SK-N-SH treated with all-trans-retinoic acid at 6 μM for 48 hours (cell line): ENCODE data around the gene EMB.
"Not testable (repeated sequence)": the region's sequence is repeated elsewhere in the genome, so short reads cannot be mapped to it uniquely, and the experiment has no call there.

ENCODE experiments used
- ATAC-seq: fragments of 200-7000 bp; cut with Tn5 transposase; 3 replicates; pipeline ENCODE4 v1.9.1; 2020; ENCODE audit warnings: mild to moderate bottlenecking, moderate library complexity
- ARNTL ChIP-seq: fragments of 450-650 bp; formaldehyde crosslinking; IDR thresholded peaks from 2 replicates; pipeline ENCODE4 v1.5.0; 2020; ENCODE audit warnings: low read depth, mild to moderate bottlenecking, moderate library complexity, borderline replicate concordance
- BACH2 ChIP-seq: fragments of 250-450 bp; sonication (Bioruptor Pico); IDR thresholded peaks from 2 replicates; pipeline ENCODE4 v1.9.0; 2021; ENCODE audit warnings: mild to moderate bottlenecking, borderline replicate concordance
- CREB5 ChIP-seq: fragments of 250-450 bp; sonication (Bioruptor Pico); IDR thresholded peaks from 2 replicates; pipeline ENCODE4 v1.5.1; 2020; ENCODE audit warnings: low read depth, mild to moderate bottlenecking, moderate library complexity
- CSDC2 ChIP-seq: fragments of 250-450 bp; sonication (Bioruptor Pico); IDR thresholded peaks from 2 replicates; pipeline ENCODE4 v1.5.0; 2020; ENCODE audit warnings: mild to moderate bottlenecking, moderate library complexity
- CSRNP3 ChIP-seq: fragments of 250-450 bp; sonication (Bioruptor Pico); IDR thresholded peaks from 2 replicates; pipeline ENCODE4 v1.5.1; 2021; ENCODE audit warnings: mild to moderate bottlenecking, moderate library complexity
- ESRRG ChIP-seq: fragments of 250-450 bp; sonication (Bioruptor Pico); IDR thresholded peaks from 2 replicates; pipeline ENCODE4 v1.6.1; 2021; ENCODE audit warnings: mild to moderate bottlenecking
- GLIS3 ChIP-seq: fragments of 250-450 bp; sonication (Bioruptor Pico); IDR thresholded peaks from 2 replicates; pipeline ENCODE4 v1.5.0; 2020; ENCODE audit warnings: mild to moderate bottlenecking, moderate library complexity
- ISL1 ChIP-seq: fragments of 250-450 bp; sonication (Bioruptor Pico); IDR thresholded peaks from 2 replicates; pipeline ENCODE4 v2.1.2; 2022; ENCODE audit warnings: mild to moderate bottlenecking, moderate library complexity
- OSR1 ChIP-seq: fragments of 250-450 bp; sonication (Bioruptor Pico); IDR thresholded peaks from 2 replicates; pipeline ENCODE4 v1.8.0; 2022; ENCODE audit warnings: moderate library complexity, mild to moderate bottlenecking, inconsistent platforms
- PATZ1 ChIP-seq: fragments of 250-450 bp; sonication (Bioruptor Pico); IDR thresholded peaks from 2 replicates; pipeline ENCODE4 v1.8.0; 2020; ENCODE audit warnings: mild to moderate bottlenecking, moderate library complexity, borderline replicate concordance
- POU6F1 ChIP-seq: fragments of 250-450 bp; sonication (Bioruptor Pico); IDR thresholded peaks from 2 replicates; pipeline ENCODE4 v1.8.0; 2021; ENCODE audit warnings: low read depth, mild to moderate bottlenecking, moderate library complexity, borderline replicate concordance
- PPARA ChIP-seq: fragments of 250-450 bp; sonication (Bioruptor Pico); IDR thresholded peaks from 2 replicates; pipeline ENCODE4 v1.5.0; 2020; ENCODE audit warnings: mild to moderate bottlenecking, borderline replicate concordance
- RARB ChIP-seq: fragments of 250-450 bp; sonication (Bioruptor Pico); IDR thresholded peaks from 2 replicates; pipeline ENCODE4 v1.8.0; 2021; ENCODE audit warnings: mild to moderate bottlenecking, moderate library complexity
- SNAI2 ChIP-seq: fragments of 250-450 bp; sonication (Bioruptor Pico); IDR thresholded peaks from 2 replicates; pipeline ENCODE4 v1.5.0; 2020; ENCODE audit warnings: mild to moderate bottlenecking, moderate library complexity
- TCF4 ChIP-seq: fragments of 250-450 bp; sonication (Bioruptor Pico); IDR thresholded peaks from 2 replicates; pipeline ENCODE4 v1.8.0; 2021; ENCODE audit warnings: mild to moderate bottlenecking, moderate library complexity, borderline replicate concordance
- TOX ChIP-seq: fragments of 250-450 bp; sonication (Bioruptor Pico); IDR thresholded peaks from 2 replicates; pipeline ENCODE4 v1.8.0; 2021; ENCODE audit warnings: mild to moderate bottlenecking, moderate library complexity, borderline replicate concordance
- TSHZ2 ChIP-seq: fragments of 250-450 bp; sonication (Bioruptor Pico); IDR thresholded peaks from 2 replicates; pipeline ENCODE4 v1.5.0; 2020; ENCODE audit warnings: mild to moderate bottlenecking, moderate library complexity
- ZC3H10 ChIP-seq: fragments of 250-450 bp; sonication (Bioruptor Pico); IDR thresholded peaks from 2 replicates; pipeline ENCODE4 v1.5.1; 2021; ENCODE audit warnings: mild to moderate bottlenecking, moderate library complexity
- ZFP3 ChIP-seq: fragments of 250-450 bp; sonication (Bioruptor Pico); IDR thresholded peaks from 2 replicates; pipeline ENCODE4 v1.5.0; 2020; ENCODE audit warnings: mild to moderate bottlenecking, moderate library complexity
- ZFP30 ChIP-seq: fragments of 450-650 bp; formaldehyde crosslinking; IDR thresholded peaks from 2 replicates; pipeline ENCODE4 v1.5.0; 2022; ENCODE audit warnings: mild to moderate bottlenecking, moderate library complexity
- ZNF565 ChIP-seq: fragments of 450-650 bp; formaldehyde crosslinking; conservative IDR thresholded peaks from 2 replicates; pipeline ENCODE4 v1.5.0; 2020; ENCODE audit warnings: low read depth, mild to moderate bottlenecking, moderate library complexity
- ZNF70 ChIP-seq: fragments of 450-650 bp; formaldehyde crosslinking; IDR thresholded peaks from 2 replicates; pipeline ENCODE4 v1.5.0; 2020; ENCODE audit warnings: mild to moderate bottlenecking, moderate library complexity
- ZNF8 ChIP-seq: fragments of 450-650 bp; formaldehyde crosslinking; IDR thresholded peaks from 2 replicates; pipeline ENCODE4 v1.5.0; 2020; ENCODE audit warnings: mild to moderate bottlenecking, moderate library complexity

Gene EMB

GRCh38 chr5:50463726-50464125, 22.6 kb upstream of the EMB start:
- TF ChIP-seq TOX (no peak), ZFP30 (CRISPR knock-in tag) (no peak), PPARA (CRISPR knock-in tag) (no peak), CREB5 (CRISPR knock-in tag) (no peak), RARB (CRISPR knock-in tag) (no peak), TSHZ2 (CRISPR knock-in tag) (no peak), SNAI2 (CRISPR knock-in tag) (no peak), ESRRG (no peak), CSRNP3 (CRISPR knock-in tag) (no peak), ARNTL (CRISPR knock-in tag) (no peak), ZNF565 (no peak), ZC3H10 (CRISPR knock-in tag) (no peak), GLIS3 (CRISPR knock-in tag) (no peak), PATZ1 (CRISPR knock-in tag) (no peak), OSR1 (CRISPR knock-in tag) (no peak), ISL1 (CRISPR knock-in tag) (no peak)
- ATAC-seq, result no peak

- TF ChIP-seq ZFP3 (CRISPR knock-in tag), result no peak
- no peak for TF ChIP-seq ESRRG
- TF ChIP-seq CSDC2 (CRISPR knock-in tag), result no peak
- TF ChIP-seq GLIS3 (CRISPR knock-in tag), result no peak
- no peak for TF ChIP-seq ZNF8
- no peak for TF ChIP-seq TOX
- no peak for TF ChIP-seq CREB5 (CRISPR knock-in tag)
- no peak for TF ChIP-seq BACH2 (CRISPR knock-in tag)
- no peak for TF ChIP-seq ZC3H10 (CRISPR knock-in tag)
- no peak for TF ChIP-seq SNAI2 (CRISPR knock-in tag)
- TF ChIP-seq PATZ1 (CRISPR knock-in tag), result no peak
- TF ChIP-seq TSHZ2 (CRISPR knock-in tag), result no peak
- TF ChIP-seq POU6F1 (CRISPR knock-in tag), result no peak
- TF ChIP-seq RARB (CRISPR knock-in tag), result no peak
- no peak for TF ChIP-seq TCF4
- TF ChIP-seq OSR1 (CRISPR knock-in tag), result no peak
- TF ChIP-seq ZNF70, result no peak
- no peak for TF ChIP-seq PPARA (CRISPR knock-in tag)
- ATAC-seq, result no peak
Observed at GRCh38 chr5:50463047-50463446, 22.0 kb upstream of the EMB start.

- ATAC-seq, result peak; percentile 71
Observed at GRCh38 chr5:50462579-50462978, 21.5 kb upstream of the EMB start.

- not testable (repeated sequence) for ATAC-seq
Observed at GRCh38 chr5:50458372-50458771, 17.3 kb upstream of the EMB start.
